AG10803 (cell line): ENCODE measurements around the gene IL18R1.
"Not testable (repeated sequence)": the region's sequence is repeated elsewhere in the genome, so short reads cannot be mapped to it uniquely, and the experiment has no call there.

Source experiments
- DNase-seq: peaks from one replicate; pipeline ENCODE4 v3.0.0; 2010; ENCODE audit warnings: low read depth
- H3K4me3 ChIP-seq: 2 replicates; pipeline ENCODE4 v1.5.1; 2011; ENCODE audit warnings: mild to moderate bottlenecking, low read length, control low read depth
- CTCF ChIP-seq: conservative IDR thresholded peaks from 2 replicates; pipeline ENCODE4 v1.5.1; 2011; ENCODE audit warnings: mild to moderate bottlenecking, low read length, control low read depth, inconsistent platforms

The IL18R1 gene

GRCh38 chr2:102315921-102316320 lies 39.7 kb upstream of the IL18R1 start:
- DNase-seq, result no peak
- TF ChIP-seq CTCF, result no peak
- no peak overlapping the region for H3K4me3 ChIP-seq

GRCh38 chr2:102317715-102318114 lies 37.9 kb upstream of the IL18R1 start:
- DNase-seq, result no peak
- TF ChIP-seq CTCF, result no peak
- no peak overlapping the region for H3K4me3 ChIP-seq

GRCh38 chr2:102318437-102318836 lies 37.2 kb upstream of the IL18R1 start:
- no peak overlapping the region for H3K4me3 ChIP-seq
- no peak for TF ChIP-seq CTCF
- no peak for DNase-seq

DNA sequence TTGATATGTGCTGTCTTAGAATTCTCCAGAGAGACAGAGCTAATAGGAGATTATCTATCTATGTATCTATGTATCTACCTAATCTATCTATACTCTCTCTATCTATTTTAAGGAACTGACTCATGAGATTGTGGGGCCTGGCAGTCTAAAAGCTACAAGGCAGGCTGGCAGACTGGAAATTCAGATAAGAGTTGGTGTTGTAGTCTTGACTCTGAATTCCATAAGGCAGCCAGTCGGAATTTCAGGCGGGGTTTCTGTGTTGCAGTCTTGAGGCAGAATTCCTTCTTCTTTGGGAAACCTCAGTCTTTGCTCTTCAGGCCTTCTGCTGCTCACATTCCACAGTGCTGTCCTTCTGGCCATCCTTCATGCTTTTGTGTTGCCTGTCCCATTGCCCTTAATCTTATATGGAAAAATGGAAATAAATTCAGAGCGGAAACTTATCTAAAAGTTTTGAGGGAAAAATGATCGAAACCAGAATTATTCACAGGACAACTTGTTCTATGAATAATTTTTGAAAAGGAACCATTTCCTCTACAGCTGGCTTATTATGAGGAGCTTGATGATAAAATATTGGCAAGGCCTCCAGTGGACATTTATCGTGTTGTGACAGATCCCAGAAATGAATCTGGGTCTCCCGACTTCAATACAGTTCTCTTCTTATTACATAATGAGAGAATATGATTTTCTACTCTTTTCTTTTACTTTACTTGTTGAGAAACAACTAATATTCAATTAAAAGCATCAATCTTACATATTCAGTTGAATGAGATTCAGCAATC lies 33.5 kb upstream of the IL18R1 start:
- no peak for TF ChIP-seq CTCF
- no peak for DNase-seq
- no peak overlapping the region for H3K4me3 ChIP-seq

DNA sequence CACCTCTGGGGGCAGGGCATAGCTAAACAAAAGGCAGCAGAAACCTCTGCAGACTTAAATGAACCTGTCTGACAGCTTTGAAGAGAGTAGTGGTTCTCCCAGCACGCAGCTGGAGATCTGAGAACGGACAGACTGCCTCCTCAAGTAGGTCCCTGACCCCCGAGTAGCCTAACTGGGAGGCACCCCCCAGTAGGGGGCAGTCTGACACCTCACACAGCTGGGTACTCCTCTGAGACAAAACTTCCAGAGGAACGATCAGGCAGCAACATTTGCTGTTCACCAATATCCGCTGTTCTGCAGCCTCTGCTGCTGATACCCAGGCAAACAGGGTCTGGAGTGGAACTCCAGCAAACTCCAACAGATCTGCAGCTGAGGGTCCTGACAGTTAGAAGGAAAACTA lies 30.7 kb upstream of the IL18R1 start:
- not testable (repeated sequence) for H3K4me3 ChIP-seq, DNase-seq

DNA sequence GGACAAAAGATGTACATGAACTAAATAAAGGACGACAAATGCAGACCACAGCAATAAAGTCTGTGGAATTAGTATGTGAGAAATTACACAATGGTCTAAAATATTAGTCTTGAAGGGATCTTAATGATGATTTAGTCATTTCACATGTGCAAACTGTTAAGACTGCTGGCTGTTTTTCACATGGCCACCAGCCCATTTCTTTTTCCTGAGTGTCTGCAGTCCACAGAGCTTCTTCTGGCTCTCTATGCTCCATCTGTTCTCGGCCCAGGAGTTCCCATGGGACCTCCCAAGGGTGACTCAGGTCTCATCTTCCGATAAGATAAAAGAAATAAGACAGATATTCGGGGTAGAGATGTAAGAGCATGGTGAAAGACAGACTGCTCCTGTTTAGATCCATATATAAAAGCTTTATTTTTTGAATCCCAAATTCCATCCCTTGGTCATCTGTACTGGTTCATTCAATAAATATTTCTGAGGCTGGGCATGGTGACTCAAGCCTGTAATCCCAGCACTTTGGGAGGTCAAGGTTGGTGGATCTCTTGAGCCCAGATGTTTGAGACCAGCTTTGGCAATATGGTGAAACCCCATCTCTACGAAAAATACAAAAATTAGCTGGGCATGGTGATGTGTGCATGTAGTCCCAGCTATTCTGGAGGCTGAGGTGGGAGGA lies 24.1 kb upstream of the IL18R1 start:
- DNase-seq, result peak; percentile 76
- H3K4me3 ChIP-seq, result no peak overlapping the region
- no peak for TF ChIP-seq CTCF

DNA sequence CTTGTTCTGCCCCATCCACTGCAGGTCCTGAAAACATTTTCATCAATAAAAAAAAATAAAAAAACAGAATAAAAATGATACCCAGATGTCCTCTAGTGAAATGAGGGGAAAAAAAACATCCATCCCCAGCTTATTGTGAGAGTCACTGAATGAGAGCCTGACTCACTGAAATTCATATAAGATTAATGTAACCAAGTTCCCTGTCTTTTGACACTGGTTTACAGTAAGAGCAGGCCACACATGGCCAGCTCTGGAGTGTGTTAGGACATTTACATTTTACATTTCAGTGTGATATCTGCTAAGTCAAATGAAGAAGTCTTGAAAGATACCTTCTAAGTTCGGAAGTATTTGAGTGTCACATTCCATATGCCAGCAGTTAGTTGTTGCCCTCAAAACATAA lies 21.1 kb upstream of the IL18R1 start:
- H3K4me3 ChIP-seq, result no peak overlapping the region
- no peak for TF ChIP-seq CTCF
- DNase-seq, result no peak
